Measurements from ENCODE around the gene ZNF580. TPM values are rescaled to one million over a fixed set of nuclear protein-coding genes. Genes with fewer than 3 reads are reported as not detected.

Gene ZNF580
- total RNA-seq, 1 experiment from 2014 or later, result 15.2 TPM

GRCh38 chr19:55683449-55684261 lies 42.9 kb downstream of the ZNF580 start:
- H3K27me3 ChIP-seq (ENCODE audit: low read length), result no peaks in the 10 kb centered on the region
- no peak overlapping the region for H3K9ac ChIP-seq (ENCODE audit: low read length)
- H4K20me1 ChIP-seq (ENCODE audit: low read length), result peaks cover 41% of the 10 kb centered on the region
- H3K4me2 ChIP-seq (ENCODE audit: low read length), result no peak overlapping the region
- H3F3A ChIP-seq (ENCODE audit: low read length, unreplicated experiment), result no peaks in the 10 kb centered on the region
- DNase-seq (no peak), ATAC-seq (peak; percentile 7; the same call in 1 of the 2 replicates)
- peaks cover 19% of the 10 kb centered on the region for H3K4me1 ChIP-seq (ENCODE audit: insufficient read depth, low read length)
- CTCF ChIA-PET, result no interaction called here
- H3K9me2 ChIP-seq (replicated peaks; ENCODE audit: low read length), result no peaks in the 10 kb centered on the region
- no peak overlapping the region for H3K4me3 ChIP-seq (ENCODE audit: low read length)
- H3K79me2 ChIP-seq (ENCODE audit: low read length), result peaks cover 73% of the 10 kb centered on the region
- no peak overlapping the region for H2AFZ ChIP-seq (ENCODE audit: low read length)
- H3K36me3 ChIP-seq (ENCODE audit: low read depth, low read length), result peaks cover 52% of the 10 kb centered on the region
- H3K9me3 ChIP-seq (ENCODE audit: low read length), result no peaks in the 10 kb centered on the region
- no peak overlapping the region for H3K27ac ChIP-seq (ENCODE audit: low read length)
- POLR2A ChIA-PET (ENCODE audit: unreplicated experiment), result no interaction called here
- TF ChIP-seq CTCF (conservative IDR thresholded peaks at IDR 0.05; ENCODE audit: low read depth, low read length) (no peak), EZH2phosphoT487 (IDR thresholded peaks at IDR 0.05; ENCODE audit: borderline replicate concordance, low read length) (no peak), EZH2 (IDR thresholded peaks at IDR 0.05; ENCODE audit: low read length, unreplicated experiment) (no peak)
- BruUV-seq (replicated peaks), result no TSS peak
- intact Hi-C loops (cut with micrococcal nuclease), result no loop called here

GRCh38 chr19:55684946-55685681 lies 44.3 kb downstream of the ZNF580 start:
- H3K9me2 ChIP-seq (replicated peaks; ENCODE audit: low read length), result no peaks in the 10 kb centered on the region
- DNase-seq, result no peak
- no peaks in the 10 kb centered on the region for H3F3A ChIP-seq (ENCODE audit: low read length, unreplicated experiment)
- H3K79me2 ChIP-seq (ENCODE audit: low read length), result peaks cover 61% of the 10 kb centered on the region
- H3K36me3 ChIP-seq (ENCODE audit: low read depth, low read length), result peaks cover 51% of the 10 kb centered on the region
- H2AFZ ChIP-seq (ENCODE audit: low read length), result no peak overlapping the region
- no peak overlapping the region for H3K4me2 ChIP-seq (ENCODE audit: low read length)
- H3K27ac ChIP-seq (ENCODE audit: low read length), result no peak overlapping the region
- H4K20me1 ChIP-seq (ENCODE audit: low read length), result peaks cover 37% of the 10 kb centered on the region
- ATAC-seq, result no peak
- TF ChIP-seq EZH2phosphoT487 (IDR thresholded peaks at IDR 0.05; ENCODE audit: borderline replicate concordance, low read length) (no peak), CTCF (conservative IDR thresholded peaks at IDR 0.05; ENCODE audit: low read depth, low read length) (no peak), EZH2 (IDR thresholded peaks at IDR 0.05; ENCODE audit: low read length, unreplicated experiment) (no peak)
- ChIA-PET CTCF (no interaction called here), POLR2A (ENCODE audit: unreplicated experiment) (no interaction called here)
- no peaks in the 10 kb centered on the region for H3K27me3 ChIP-seq (ENCODE audit: low read length)
- H3K4me3 ChIP-seq (ENCODE audit: low read length), result no peak overlapping the region
- no peak overlapping the region for H3K9ac ChIP-seq (ENCODE audit: low read length)
- no TSS peak for BruUV-seq (replicated peaks)
- peaks cover 5% of the 10 kb centered on the region for H3K4me1 ChIP-seq (ENCODE audit: insufficient read depth, low read length)
- intact Hi-C loops (cut with micrococcal nuclease), result no loop called here
- no peaks in the 10 kb centered on the region for H3K9me3 ChIP-seq (ENCODE audit: low read length)

GRCh38 chr19:55685776-55686175 lies 45.0 kb downstream of the ZNF580 start:
- intact Hi-C loops (cut with micrococcal nuclease), result no loop called here
- TF ChIP-seq EZH2 (IDR thresholded peaks at IDR 0.05; ENCODE audit: low read length, unreplicated experiment) (no peak), EZH2phosphoT487 (IDR thresholded peaks at IDR 0.05; ENCODE audit: borderline replicate concordance, low read length) (no peak), CTCF (conservative IDR thresholded peaks at IDR 0.05; ENCODE audit: low read depth, low read length) (no peak)
- no TSS peak for BruUV-seq (replicated peaks)
- peaks cover 51% of the 10 kb centered on the region for H3K36me3 ChIP-seq (ENCODE audit: low read depth, low read length)
- no peaks in the 10 kb centered on the region for H3K9me2 ChIP-seq (replicated peaks; ENCODE audit: low read length)
- H2AFZ ChIP-seq (ENCODE audit: low read length), result no peak overlapping the region
- H3K4me2 ChIP-seq (ENCODE audit: low read length), result no peak overlapping the region
- H3K27me3 ChIP-seq (ENCODE audit: low read length), result no peaks in the 10 kb centered on the region
- POLR2A ChIA-PET (ENCODE audit: unreplicated experiment), result no interaction called here
- peaks cover 55% of the 10 kb centered on the region for H3K79me2 ChIP-seq (ENCODE audit: low read length)
- no peak for DNase-seq
- CTCF ChIA-PET, result no interaction called here
- no peak overlapping the region for H3K27ac ChIP-seq (ENCODE audit: low read length)
- H4K20me1 ChIP-seq (ENCODE audit: low read length), result peaks cover 31% of the 10 kb centered on the region
- no peaks in the 10 kb centered on the region for H3K9me3 ChIP-seq (ENCODE audit: low read length)
- no peaks in the 10 kb centered on the region for H3K4me1 ChIP-seq (ENCODE audit: insufficient read depth, low read length)
- H3K9ac ChIP-seq (ENCODE audit: low read length), result no peak overlapping the region
- no peaks in the 10 kb centered on the region for H3F3A ChIP-seq (ENCODE audit: low read length, unreplicated experiment)
- no peak overlapping the region for H3K4me3 ChIP-seq (ENCODE audit: low read length)
- ATAC-seq, result no peak
